Ascending aorta (tissue), 2 donors: ENCODE data around the gene PCDH1. TPM values are rescaled to one million over a fixed set of nuclear protein-coding genes. Genes with fewer than 3 reads are reported as not detected.

Experiments used
- DNase-seq, 2 donors: peaks; one replicate each; pipeline ENCODE4 v3.0.0-alpha.2; 2019; ENCODE audit warnings: low spot score in 2 of 2
- H3K27ac ChIP-seq, 2 donors: fragments of 200-600 bp; sonication (generic); one replicate each; pipeline ENCODE4 v1.5.1; 2016 to 2017; ENCODE audit warnings: mild to moderate bottlenecking in 1 of 2
- H3K27me3 ChIP-seq: fragments of 200-600 bp; sonication (generic); one replicate; pipeline ENCODE4 v1.5.1; 2017
- H3K36me3 ChIP-seq, 2 donors: fragments of 200-600 bp; sonication (generic); one replicate each; pipeline ENCODE4 v1.5.1; 2016
- H3K4me1 ChIP-seq, 2 donors: fragments of 200-600 bp; sonication (generic); one replicate each; pipeline ENCODE4 v1.5.1; 2016 to 2017; ENCODE audit warnings: mild to moderate bottlenecking in 1 of 2
- H3K4me3 ChIP-seq, 2 donors: fragments of 200-600 bp; sonication (generic); one replicate each; pipeline ENCODE4 v1.5.1; 2016 to 2017; ENCODE audit warnings: mild to moderate bottlenecking in 1 of 2
- H3K9me3 ChIP-seq, 2 donors: fragments of 200-600 bp; sonication (generic); one replicate each; pipeline ENCODE4 v1.5.1; 2016
- CTCF ChIP-seq, 3 experiments: fragments of 200-600 bp in 2 of 3; fragments of 450-650 bp in 1 of 3; sonication (generic) in 2 of 3; IDR thresholded peaks; one replicate each; pipeline ENCODE4 v1.5.1; 2016 to 2019; ENCODE audit warnings: antibody characterized with exemption in 3 of 3, mild to moderate bottlenecking in 1 of 3, moderate library complexity in 1 of 3
- intact Hi-C: fragments of 100-400 bp; cut with DNase I; formaldehyde crosslinking; loops from one replicate; pipeline ENCODE4 v1.15.1; 2023
- total RNA-seq: library from RNA; depleted of rRNA; stranded (reverse); fragments of >200 nt; gene quantifications from one replicate; pipeline ENCODE4 v1.1.0, GENCODE V29; 2016

Gene PCDH1
- total RNA-seq, 1 donor from 2014 or later = 165 TPM

GRCh38 chr5:141832131-141832530 lies 46.1 kb downstream of the PCDH1 start:
- H3K27me3 ChIP-seq = no peaks in the 10 kb centered on the region
- no peak overlapping the region for H3K27ac ChIP-seq
- H3K36me3 ChIP-seq = no peaks in the 10 kb centered on the region
- H3K9me3 ChIP-seq = no peaks in the 10 kb centered on the region
- H3K4me3 ChIP-seq = no peak overlapping the region
- no peak for TF ChIP-seq CTCF (IDR thresholded peaks at IDR 0.05)
- no peaks in the 10 kb centered on the region for H3K4me1 ChIP-seq
- no peak for DNase-seq
- intact Hi-C loops = no loop called here

GRCh38 chr5:141828162-141828561 lies 50.0 kb downstream of the PCDH1 start:
- no peak for TF ChIP-seq CTCF (IDR thresholded peaks at IDR 0.05)
- intact Hi-C loops = no loop called here
- Histone ChIP-seq H3K9me3 (no peaks in the 10 kb centered on the region), H3K4me1 (no peaks in the 10 kb centered on the region), H3K36me3 (no peaks in the 10 kb centered on the region), H3K27me3 (no peaks in the 10 kb centered on the region), H3K27ac (no peak overlapping the region), H3K4me3 (no peak overlapping the region)
- DNase-seq = no peak

- H3K27me3 ChIP-seq = no peaks in the 10 kb centered on the region
- no peak for TF ChIP-seq CTCF (IDR thresholded peaks at IDR 0.05)
- H3K27ac ChIP-seq = no peak overlapping the region
- no peak for DNase-seq
- no peaks in the 10 kb centered on the region for H3K36me3 ChIP-seq
- H3K9me3 ChIP-seq = no peaks in the 10 kb centered on the region
- H3K4me1 ChIP-seq = no peaks in the 10 kb centered on the region
- H3K4me3 ChIP-seq = no peak overlapping the region
- intact Hi-C loops = no loop called here
These were observed 51.5 kb downstream of the PCDH1 start for GRCh38 chr5:141826674-141827073.

- intact Hi-C loops = no loop called here
- no peak overlapping the region for H3K4me3 ChIP-seq
- no peak for DNase-seq
- H3K4me1 ChIP-seq = no peaks in the 10 kb centered on the region
- no peaks in the 10 kb centered on the region for H3K27me3 ChIP-seq
- no peak overlapping the region for H3K27ac ChIP-seq
- no peaks in the 10 kb centered on the region for H3K36me3 ChIP-seq
- H3K9me3 ChIP-seq = no peaks in the 10 kb centered on the region
- TF ChIP-seq CTCF (IDR thresholded peaks at IDR 0.05) = no peak
These were observed 52.2 kb downstream of the PCDH1 start for GRCh38 chr5:141825791-141826560.

GRCh38 chr5:141825241-141825671 lies 53.0 kb downstream of the PCDH1 start:
- no peaks in the 10 kb centered on the region for H3K4me1 ChIP-seq
- DNase-seq = no peak
- no peak overlapping the region for H3K4me3 ChIP-seq
- intact Hi-C loops = no loop called here
- no peak overlapping the region for H3K27ac ChIP-seq
- H3K36me3 ChIP-seq = no peaks in the 10 kb centered on the region
- no peaks in the 10 kb centered on the region for H3K27me3 ChIP-seq
- no peak for TF ChIP-seq CTCF (IDR thresholded peaks at IDR 0.05)
- no peaks in the 10 kb centered on the region for H3K9me3 ChIP-seq
